GM19099 (cell line): ENCODE data around the gene ENOX1.

Experiments used
- POLR2A ChIP-seq: IDR thresholded peaks from 3 replicates; pipeline ENCODE4 v1.6.1; 2011; ENCODE audit warnings: low read depth; ENCODE audit not compliant: insufficient read length; ENCODE audit errors: extremely low read depth

The ENOX1 gene

GRCh38 chr13:43767341-43767931, 19.3 kb downstream of the ENOX1 start:
- no peak for TF ChIP-seq POLR2A

DNA sequence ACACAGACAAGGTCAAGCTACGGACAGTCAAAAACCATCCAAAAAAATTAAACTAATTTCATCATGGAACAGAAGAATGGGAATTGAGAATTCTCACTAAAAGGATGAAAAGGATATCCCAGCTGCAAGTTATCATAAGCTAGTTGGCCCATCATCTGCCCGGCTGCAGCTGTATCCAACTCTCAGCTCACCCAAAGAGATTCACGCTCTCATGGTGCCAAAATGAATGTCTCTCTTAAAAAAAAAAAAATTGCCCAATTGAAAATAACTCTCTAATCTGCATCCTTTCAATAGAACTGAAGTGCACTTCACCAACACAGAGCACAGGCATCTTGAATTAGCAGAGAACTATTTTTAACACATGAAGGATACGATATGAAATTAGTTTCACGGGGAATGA, 20.0 kb downstream of the ENOX1 start:
- TF ChIP-seq POLR2A, result no peak

DNA sequence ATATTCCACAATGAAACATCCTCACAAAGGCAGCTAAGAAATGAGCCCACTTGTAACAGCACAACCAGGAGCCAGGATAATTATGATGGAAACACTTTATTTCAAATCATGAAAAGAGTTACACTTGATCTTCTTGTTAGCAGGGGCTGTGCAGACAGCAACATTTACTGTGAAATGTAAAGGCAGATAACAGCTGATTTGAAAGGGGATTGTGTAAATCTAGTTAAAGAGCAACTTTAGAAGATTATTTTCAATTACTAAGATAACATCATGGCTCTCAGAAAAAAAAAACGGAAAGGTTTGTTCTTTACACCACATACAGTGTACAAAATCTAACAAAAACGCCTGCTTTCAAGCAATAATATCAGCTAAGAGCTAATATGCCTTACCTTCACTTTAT, 22.4 kb downstream of the ENOX1 start:
- TF ChIP-seq POLR2A, result no peak

DNA sequence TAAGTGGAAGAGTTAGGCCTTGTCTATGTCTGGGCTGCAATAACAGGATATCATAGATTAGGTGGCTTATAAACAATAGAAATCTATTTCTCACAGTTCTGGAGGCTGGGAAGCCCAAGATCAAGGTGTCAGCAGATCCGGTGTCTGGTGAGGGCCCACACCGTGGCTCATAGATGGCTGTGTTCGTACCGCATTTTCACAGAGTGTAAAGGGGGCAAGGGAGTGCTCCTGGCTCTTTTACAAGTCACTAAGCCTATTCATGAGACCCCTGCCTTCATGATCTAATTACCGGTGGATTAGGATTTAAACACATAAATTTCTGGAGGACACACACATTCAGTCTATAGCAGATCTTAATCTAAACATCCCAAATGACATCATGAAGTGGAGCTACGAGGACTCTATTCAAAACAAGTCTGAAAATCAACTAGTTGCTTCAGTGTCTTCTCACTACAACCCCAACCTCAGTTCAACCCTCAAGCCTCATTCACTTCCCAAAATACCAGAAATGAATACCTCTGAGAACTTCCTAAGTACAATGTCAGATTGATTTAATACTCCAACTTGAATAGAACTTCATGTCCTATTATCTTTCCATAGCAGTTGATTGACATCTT, 23.5 kb downstream of the ENOX1 start:
- no peak for TF ChIP-seq POLR2A

DNA sequence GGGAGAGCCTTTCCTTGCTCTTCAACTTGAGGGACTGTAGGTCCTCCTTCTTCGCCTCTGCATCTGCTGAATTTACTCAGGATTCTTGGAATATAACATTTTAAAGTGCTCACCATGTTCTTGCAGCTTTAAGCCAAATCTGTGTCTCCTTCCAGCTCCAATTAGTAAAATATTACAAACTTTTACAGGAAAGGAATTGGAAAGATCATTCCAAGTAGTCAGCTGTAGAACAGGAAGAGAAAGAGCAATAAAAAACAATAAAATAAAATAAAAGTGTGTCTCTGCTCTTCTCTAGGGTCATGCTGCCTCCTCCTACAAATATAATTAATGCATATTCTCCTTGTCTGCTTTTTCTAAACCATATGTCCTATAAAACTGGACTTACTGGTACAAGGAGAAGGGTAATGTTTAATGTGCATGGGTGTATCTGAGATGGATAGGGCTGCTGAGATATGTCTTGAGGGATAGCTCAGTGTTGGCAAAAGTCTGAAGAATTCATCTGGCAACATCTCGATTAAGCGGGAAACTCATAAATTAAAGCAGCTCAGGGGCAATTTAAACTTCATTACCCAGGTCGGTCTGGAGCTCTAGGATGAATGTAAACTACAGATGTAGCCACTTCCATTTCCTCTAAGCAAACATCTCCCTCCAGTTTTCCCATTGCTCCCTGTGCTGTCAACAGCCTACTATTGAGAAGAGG, 25.0 kb downstream of the ENOX1 start:
- no peak for TF ChIP-seq POLR2A

- TF ChIP-seq POLR2A, result no peak
These were observed 26.5 kb downstream of the ENOX1 start for GRCh38 chr13:43760257-43760656.

DNA sequence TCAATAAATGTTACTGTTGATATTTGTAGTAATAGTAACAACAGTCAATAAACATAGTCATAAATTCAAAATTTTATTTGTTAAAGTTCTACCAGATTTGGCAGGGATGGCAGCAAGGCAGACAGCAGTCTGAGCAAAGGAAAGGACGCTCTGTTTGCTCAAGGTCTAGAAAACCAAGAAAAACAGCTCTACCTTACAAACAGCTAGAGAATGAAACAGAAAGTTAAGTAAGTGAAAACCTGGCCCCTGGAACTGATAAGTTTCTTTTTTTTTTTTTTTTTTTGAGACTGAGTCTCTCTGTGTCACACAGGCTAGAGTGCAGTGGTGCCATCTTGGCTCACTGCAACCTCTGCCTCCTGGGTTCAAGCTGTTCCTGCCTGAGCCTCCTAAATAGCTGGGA, 27.9 kb downstream of the ENOX1 start:
- TF ChIP-seq POLR2A, result no peak

DNA sequence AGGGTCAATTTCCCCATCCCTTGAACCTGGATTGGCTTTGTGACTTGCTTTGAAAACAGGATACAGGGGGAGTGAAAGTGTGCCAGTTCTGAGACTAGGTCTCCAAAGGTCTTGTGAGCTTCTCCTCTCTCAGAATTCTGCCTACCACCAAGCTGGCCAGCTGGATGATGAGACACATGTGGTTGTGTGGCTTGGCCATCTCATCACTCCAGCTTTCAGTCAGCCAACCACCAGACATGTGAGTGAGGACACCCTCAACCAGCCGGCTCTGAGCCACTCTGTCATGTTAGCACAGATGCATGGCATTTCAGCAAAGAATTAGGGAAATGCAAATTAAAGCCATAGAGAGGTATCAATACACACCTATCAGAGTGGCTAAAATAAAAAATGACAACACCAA, 29.5 kb downstream of the ENOX1 start:
- no peak for TF ChIP-seq POLR2A

- TF ChIP-seq POLR2A, result no peak
These were observed 30.9 kb downstream of the ENOX1 start for GRCh38 chr13:43755844-43756243.

GRCh38 chr13:43751624-43752023, 35.1 kb downstream of the ENOX1 start:
- no peak for TF ChIP-seq POLR2A

- TF ChIP-seq POLR2A, result no peak
These were observed 37.3 kb downstream of the ENOX1 start for GRCh38 chr13:43749503-43749902.

- no peak for TF ChIP-seq POLR2A
These were observed 42.3 kb downstream of the ENOX1 start for GRCh38 chr13:43744261-43745031.

GRCh38 chr13:43742911-43743310, 43.9 kb downstream of the ENOX1 start:
- TF ChIP-seq POLR2A, result no peak

DNA sequence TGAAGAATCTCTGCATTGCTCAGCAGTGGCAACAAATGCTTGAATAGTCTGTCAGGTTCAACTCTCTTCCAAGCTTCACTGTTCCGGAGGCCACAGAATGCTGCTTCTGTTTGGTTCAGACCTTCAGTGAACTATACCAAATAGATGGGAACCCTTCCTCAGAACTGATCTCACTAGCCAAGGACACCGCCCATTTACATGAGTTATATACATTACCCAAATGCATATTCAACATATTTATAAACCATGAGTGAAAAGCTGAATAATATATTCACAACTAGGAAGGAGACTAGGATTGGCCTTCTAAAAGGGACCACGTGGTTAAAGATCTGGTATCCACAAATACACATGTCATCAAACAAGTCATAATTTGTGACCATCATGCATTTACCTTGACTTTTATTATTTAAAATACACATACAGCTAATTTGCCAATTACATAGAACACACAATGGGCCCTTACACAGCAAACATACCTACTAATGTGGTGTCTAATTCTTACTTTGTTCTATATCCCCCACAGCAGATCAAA, 49.3 kb downstream of the ENOX1 start:
- TF ChIP-seq POLR2A, result no peak

DNA sequence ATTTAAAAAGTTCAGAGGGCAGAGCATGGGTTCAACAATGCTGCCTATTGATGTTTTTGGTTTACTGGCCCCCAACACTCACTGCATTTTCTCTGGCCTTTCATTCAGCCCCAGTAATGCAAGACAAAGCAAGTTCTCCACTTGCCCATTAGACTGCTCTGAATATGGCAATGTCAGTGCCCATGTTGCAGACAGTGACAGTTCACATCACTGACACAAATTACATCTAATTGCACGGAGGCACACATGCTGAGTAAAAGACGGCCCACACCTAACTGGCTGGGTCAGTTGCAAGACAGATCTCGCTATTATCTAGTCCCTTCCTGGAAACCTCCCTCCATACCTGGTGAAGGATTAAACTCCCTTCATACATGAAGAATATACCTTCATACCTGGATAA, 54.0 kb downstream of the ENOX1 start:
- TF ChIP-seq POLR2A, result no peak
